SK-N-SH (cell line): ENCODE results near the gene CLMN. TPM values are rescaled to one million over a fixed set of nuclear protein-coding genes. Genes with fewer than 3 reads are reported as not detected.

Experiments used
- CTCF ChIA-PET: fragments of 300-600, 350-600 bp; formaldehyde crosslinking; extraction: SDS; loops from one replicate; lab custom pipeline; 2021; lab: Yijun Ruan, JAX
- POLR2A ChIA-PET: fragments of 350-600 bp; sonication (Branson Sonifier 250); formaldehyde crosslinking; extraction: SDS; loops from one replicate; lab custom pipeline; 2020; ENCODE audit warnings: antibody characterized with exemption, inconsistent platforms; lab: Yijun Ruan, JAX
- DNase-seq: peaks from one replicate; pipeline ENCODE4 v3.0.0; 2012
- H2AFZ ChIP-seq: fragments of 200-600 bp; sonication (generic); 2 replicates; pipeline ENCODE4 v1.8.1; 2016; ENCODE audit warnings: antibody characterized with exemption, mild to moderate bottlenecking, low read depth
- H3F3A ChIP-seq: fragments of 200-600 bp; sonication (generic); replicated peaks from 2 replicates; pipeline ENCODE3; 2016; ENCODE audit warnings: antibody characterized with exemption, mild to moderate bottlenecking; ENCODE audit not compliant: insufficient read depth
- H3K27ac ChIP-seq, 2 experiments: fragments of 200-500 bp in 1 of 2; fragments of 200-600 bp in 1 of 2; sonication (Bioruptor generic) in 1 of 2; sonication (generic), shearing (Covaris generic) in 1 of 2; 2 replicates each; pipeline versions ENCODE4 v1.5.1 to v1.6.1; 2014 to 2016; ENCODE audit warnings: low read depth in 2 of 2, inconsistent platforms in 1 of 2, low read length in 1 of 2, mild to moderate bottlenecking in 1 of 2, mixed read lengths in 1 of 2
- H3K27me3 ChIP-seq: fragments of 200-600 bp; sonication (generic), shearing (Covaris generic); 2 replicates; pipeline ENCODE4 v1.6.1; 2016; ENCODE audit warnings: mixed run types; ENCODE audit not compliant: insufficient read depth
- H3K36me3 ChIP-seq, 2 experiments: fragments of 200-500 bp in 1 of 2; fragments of 200-600 bp in 1 of 2; sonication (Bioruptor generic) in 1 of 2; sonication (generic) in 1 of 2; replicated peaks in 1 of 2; 2 replicates each; pipeline versions ENCODE3 to v1.5.1; 2014 to 2016; ENCODE audit warnings: low read length in 1 of 2, mild to moderate bottlenecking in 1 of 2; ENCODE audit not compliant: insufficient read depth in 2 of 2, control insufficient read depth in 1 of 2
- H3K4me1 ChIP-seq, 2 experiments: fragments of 200-500 bp in 1 of 2; fragments of 200-600 bp in 1 of 2; sonication (Bioruptor generic) in 1 of 2; sonication (generic), shearing (Covaris generic) in 1 of 2; 2 replicates each; pipeline versions ENCODE4 v1.5.1 to v1.6.1; 2014 to 2016; ENCODE audit warnings: low read depth in 1 of 2, low read length in 1 of 2, mixed run types in 1 of 2; ENCODE audit not compliant: insufficient read depth in 2 of 2, control insufficient read depth in 1 of 2
- H3K4me2 ChIP-seq: fragments of 200-600 bp; sonication (generic), shearing (Covaris generic); 2 replicates; pipeline ENCODE4 v1.6.1; 2017; ENCODE audit warnings: mixed run types
- H3K4me3 ChIP-seq, 2 experiments: fragments of 200-500 bp in 1 of 2; fragments of 200-600 bp in 1 of 2; sonication (Bioruptor generic) in 1 of 2; sonication (generic), shearing (Covaris generic) in 1 of 2; 2 replicates each; pipeline versions ENCODE4 v1.5.1 to v1.8.1; 2014 to 2016; ENCODE audit warnings: low read depth in 2 of 2, inconsistent platforms in 1 of 2, low read length in 1 of 2, mild to moderate bottlenecking in 1 of 2, mixed read lengths in 1 of 2, moderate library complexity in 1 of 2
- H3K79me2 ChIP-seq: fragments of 200-600 bp; sonication (generic); 2 replicates; pipeline ENCODE4 v1.8.1; 2017; ENCODE audit warnings: mild to moderate bottlenecking; ENCODE audit not compliant: insufficient read depth
- H3K9ac ChIP-seq: fragments of 200-600 bp; sonication (generic); 2 replicates; pipeline ENCODE4 v1.6.1; 2017; ENCODE audit warnings: mixed run types
- H3K9me2 ChIP-seq: fragments of 200-600 bp; sonication (generic); 2 replicates; pipeline ENCODE4 v1.6.1; 2017; ENCODE audit warnings: mixed run types
- H3K9me3 ChIP-seq: fragments of 200-600 bp; sonication (generic); 2 replicates; pipeline ENCODE4 v1.6.1; 2017; ENCODE audit warnings: mixed run types, mild to moderate bottlenecking, moderate library complexity
- H4K20me1 ChIP-seq: fragments of 200-600 bp; sonication (generic); 2 replicates; pipeline ENCODE4 v1.6.1; 2017; ENCODE audit warnings: mild to moderate bottlenecking, mixed run types; ENCODE audit not compliant: insufficient read depth
- ELF1 ChIP-seq: IDR thresholded peaks from 2 replicates; pipeline ENCODE4 v1.4.0; 2012
- EZH2phosphoT487 ChIP-seq: fragments of 200-600 bp; sonication (generic); IDR thresholded peaks from 2 replicates; pipeline ENCODE4 v1.6.1; 2017; ENCODE audit warnings: low read depth, mixed run types, mild to moderate bottlenecking, antibody characterized with exemption, moderate library complexity, borderline replicate concordance
- FOSL2 ChIP-seq: IDR thresholded peaks from 2 replicates; pipeline ENCODE4 v1.4.0; 2012; ENCODE audit warnings: low read depth, mild to moderate bottlenecking, moderate library complexity, borderline replicate concordance
- FOXJ3 ChIP-seq: sonication (generic); formaldehyde crosslinking; IDR thresholded peaks from 2 replicates; pipeline ENCODE4 v1.5.1; 2020; ENCODE audit warnings: mild to moderate bottlenecking, missing genetic modification reagents
- FOXM1 ChIP-seq: IDR thresholded peaks from 2 replicates; pipeline ENCODE4 v1.4.0; 2012; ENCODE audit warnings: low read depth, mild to moderate bottlenecking
- GATA2 ChIP-seq: sonication (generic); formaldehyde crosslinking; IDR thresholded peaks from 2 replicates; pipeline ENCODE4 v1.5.0; 2020; ENCODE audit warnings: mild to moderate bottlenecking, missing genetic modification reagents
- JUND ChIP-seq: IDR thresholded peaks from 2 replicates; pipeline ENCODE4 v1.4.0; 2012
- MAX ChIP-seq: IDR thresholded peaks from 2 replicates; pipeline ENCODE4 v1.4.0; 2012; ENCODE audit warnings: low read depth
- MXI1 ChIP-seq: IDR thresholded peaks from 2 replicates; pipeline ENCODE4 v1.6.1; 2012; ENCODE audit warnings: mild to moderate bottlenecking, low read depth, low read length, improper control_type of control experiment
- NRF1 ChIP-seq: IDR thresholded peaks from 2 replicates; pipeline ENCODE4 v1.6.1; 2012; ENCODE audit warnings: low read depth, mild to moderate bottlenecking, low read length
- RAD21 ChIP-seq: IDR thresholded peaks from 2 replicates; pipeline ENCODE4 v1.6.1; 2012; ENCODE audit warnings: mild to moderate bottlenecking, low read length
- RCOR1 ChIP-seq: fragments of 150-350 bp; IDR thresholded peaks from 2 replicates; pipeline ENCODE4 v1.6.1; 2017; ENCODE audit warnings: antibody characterized with exemption, low read length
- RXRA ChIP-seq: IDR thresholded peaks from 2 replicates; pipeline ENCODE4 v1.4.0; 2012; ENCODE audit warnings: low read depth, mild to moderate bottlenecking, borderline replicate concordance
- SIN3A ChIP-seq: IDR thresholded peaks from 2 replicates; pipeline ENCODE4 v1.6.1; 2012; ENCODE audit warnings: low read depth, mild to moderate bottlenecking, low read length, moderate library complexity, borderline replicate concordance
- TCF12 ChIP-seq: IDR thresholded peaks from 2 replicates; pipeline ENCODE4 v1.4.0; 2012
- WGBS: methylation state at CpG from one replicate; pipeline ENCODE4 v1.1.6; 2017; ENCODE audit warnings: low lambda C conversion rate; 5-methylcytosine and 5-hydroxymethylcytosine counted together
- polyA plus RNA-seq, 3 experiments: library from polyadenylated mRNA; depleted of rRNA; stranded (reverse); fragments of >200 nt; gene quantifications; 2 replicates each; pipeline ENCODE4 v1.2.3, GENCODE V29; 2012
- TF ChIP-seq, protein P1 (sequence below): IDR thresholded peaks from 2 replicates; pipeline ENCODE4 v1.4.0; 2012; ENCODE audit warnings: low read depth, borderline replicate concordance
- TF ChIP-seq, protein P2 (sequence below): fragments of 150-350 bp; IDR thresholded peaks from 2 replicates; pipeline ENCODE4 v1.6.1; 2017; ENCODE audit warnings: antibody characterized with exemption, low read length, low read depth, borderline replicate concordance

The CLMN gene
- polyA plus RNA-seq, 1 of the 3 experiments (the other 2 are of a cell fraction): 1.4 TPM

DNA sequence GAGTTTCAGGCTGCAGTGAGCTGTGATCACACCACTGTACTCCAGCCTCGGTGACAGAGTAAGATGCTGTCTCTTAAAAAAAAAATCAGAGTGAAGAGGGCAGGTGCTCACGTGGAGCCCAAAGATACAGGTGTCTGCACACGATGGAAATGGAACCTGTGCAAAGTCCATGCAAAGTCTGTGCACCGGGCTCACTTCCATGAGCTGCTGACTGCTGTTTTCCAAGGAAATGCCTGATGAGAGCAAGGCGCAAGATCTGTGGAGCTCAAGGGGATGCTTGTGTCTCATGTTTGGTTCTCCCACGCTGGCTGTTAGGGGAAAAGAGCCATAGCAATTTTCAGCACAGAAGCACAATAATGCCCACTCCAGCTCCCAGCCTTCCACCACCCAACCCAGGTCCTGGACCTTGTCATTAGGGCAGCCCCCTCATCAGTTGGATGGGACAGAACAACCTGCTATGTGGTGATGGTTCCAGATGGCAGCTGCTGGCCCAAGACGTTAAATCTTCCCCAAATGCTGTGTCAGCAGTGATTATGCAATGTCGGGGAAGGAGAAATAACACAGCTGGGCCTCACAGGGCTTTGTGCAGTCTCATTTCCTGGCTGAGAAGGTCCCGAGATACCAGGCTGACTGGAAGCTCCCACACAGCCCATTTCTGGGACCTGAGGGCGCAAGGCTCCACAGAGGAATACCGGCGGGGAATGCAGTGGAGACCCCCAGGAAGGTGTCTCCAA, 134.5 kb downstream of the CLMN start:
- no peaks in the 10 kb centered on the region for H3K36me3 ChIP-seq
- H3K9me2 ChIP-seq: no peaks in the 10 kb centered on the region
- H3F3A ChIP-seq: no peaks in the 10 kb centered on the region
- CTCF ChIA-PET: interaction anchor here (0.6 to 0.8 kb wide), 2 partner anchors 11 to 81 kb away, joined by 3 read pairs; no protein-coding TSS in a partner anchor
- no peak for TF ChIP-seq MAX
- no peak for TF ChIP-seq EZH2phosphoT487
- no peak for TF ChIP-seq FOXJ3 (CRISPR knock-in tag)
- TF ChIP-seq NRF1: no peak
- TF ChIP-seq FOSL2: no peak
- no peaks in the 10 kb centered on the region for H3K27me3 ChIP-seq
- no peak for DNase-seq
- H3K4me3 ChIP-seq: no peak overlapping the region
- POLR2A ChIA-PET: no interaction called here
- no peak overlapping the region for H3K4me2 ChIP-seq
- no peaks in the 10 kb centered on the region for H3K79me2 ChIP-seq
- H3K27ac ChIP-seq: no peak overlapping the region
- H3K9ac ChIP-seq: no peak overlapping the region
- H3K4me1 ChIP-seq: peaks cover 3 to 6% of the 10 kb centered on the region in 2 experiments; a peak in 2 of 4 replicates
- 91% methylated on average over 12 of the region's 12 CpGs for WGBS
- H4K20me1 ChIP-seq: no peaks in the 10 kb centered on the region
- no peaks in the 10 kb centered on the region for H3K9me3 ChIP-seq
- H2AFZ ChIP-seq: no peak overlapping the region

DNA sequence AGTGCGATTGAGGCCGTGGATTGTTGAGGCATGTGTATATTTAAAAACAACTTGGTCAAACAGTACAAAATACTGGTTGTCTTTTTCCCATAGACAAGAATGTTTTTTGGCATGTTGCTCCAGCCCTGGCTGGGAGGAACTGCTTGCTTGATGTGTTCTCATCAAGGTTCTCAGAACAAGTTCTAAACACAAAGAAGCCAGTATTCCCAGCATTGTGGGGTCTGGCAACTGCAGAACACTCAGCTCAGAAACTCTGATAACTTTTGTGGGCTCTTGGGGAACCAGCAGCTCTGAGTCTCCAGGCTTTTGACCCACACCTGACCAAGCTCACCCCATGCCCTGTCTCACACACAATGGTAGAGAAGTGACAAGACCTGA, 135.3 kb downstream of the CLMN start:
- POLR2A ChIA-PET: no interaction called here
- no peaks in the 10 kb centered on the region for H4K20me1 ChIP-seq
- CTCF ChIA-PET: interaction anchor here (0.6 to 1.1 kb wide), 2 partner anchors 11 to 81 kb away, joined by 3 to 4 read pairs; no protein-coding TSS in a partner anchor
- H3K4me2 ChIP-seq: no peak overlapping the region
- no peaks in the 10 kb centered on the region for H3K9me3 ChIP-seq
- H3K9me2 ChIP-seq: no peaks in the 10 kb centered on the region
- no peaks in the 10 kb centered on the region for H3K79me2 ChIP-seq
- 89% methylated on average over 2 of the region's 2 CpGs for WGBS
- H3K27ac ChIP-seq: no peak overlapping the region
- no peak for TF ChIP-seq ELF1
- TF ChIP-seq RAD21: no peak
- TF ChIP-seq, all 33 proteins: peak for 0
- Histone ChIP-seq H2AFZ (no peak overlapping the region), H3K4me3 (no peak overlapping the region), H3K36me3 (no peaks in the 10 kb centered on the region), H3K4me1 (0 out of 4 replicates have a peak, but pooled peaks cover 0 to 3% of the 10 kb centered on the region in 2 experiments), H3F3A (no peaks in the 10 kb centered on the region), H3K27me3 (no peaks in the 10 kb centered on the region), H3K9ac (no peak overlapping the region)
- no peak for DNase-seq

- no peaks in the 10 kb centered on the region for H3K9me3 ChIP-seq
- no peak overlapping the region for H2AFZ ChIP-seq
- ChIA-PET POLR2A (no interaction called here), CTCF (interaction anchor here (1.1 kb wide), 1 partner anchor 12 kb away, joined by 4 read pairs; no protein-coding TSS in a partner anchor)
- no peak overlapping the region for H3K4me2 ChIP-seq
- no peaks in the 10 kb centered on the region for H3K27me3 ChIP-seq
- no peaks in the 10 kb centered on the region for H3K9me2 ChIP-seq
- 77% methylated on average over 6 of the region's 6 CpGs for WGBS
- DNase-seq: no peak
- no peak overlapping the region for H3K9ac ChIP-seq
- no peak overlapping the region for H3K4me3 ChIP-seq
- no peak overlapping the region for H3K27ac ChIP-seq
- H3K79me2 ChIP-seq: no peaks in the 10 kb centered on the region
- no peaks in the 10 kb centered on the region for H3K36me3 ChIP-seq
- 0 out of 4 replicates have a peak, but pooled peaks cover 0 to 3% of the 10 kb centered on the region in 2 experiments for H3K4me1 ChIP-seq
- H4K20me1 ChIP-seq: no peaks in the 10 kb centered on the region
- H3F3A ChIP-seq: no peaks in the 10 kb centered on the region
- TF ChIP-seq FOXJ3 (CRISPR knock-in tag): no peak
- TF ChIP-seq, protein P1, sequence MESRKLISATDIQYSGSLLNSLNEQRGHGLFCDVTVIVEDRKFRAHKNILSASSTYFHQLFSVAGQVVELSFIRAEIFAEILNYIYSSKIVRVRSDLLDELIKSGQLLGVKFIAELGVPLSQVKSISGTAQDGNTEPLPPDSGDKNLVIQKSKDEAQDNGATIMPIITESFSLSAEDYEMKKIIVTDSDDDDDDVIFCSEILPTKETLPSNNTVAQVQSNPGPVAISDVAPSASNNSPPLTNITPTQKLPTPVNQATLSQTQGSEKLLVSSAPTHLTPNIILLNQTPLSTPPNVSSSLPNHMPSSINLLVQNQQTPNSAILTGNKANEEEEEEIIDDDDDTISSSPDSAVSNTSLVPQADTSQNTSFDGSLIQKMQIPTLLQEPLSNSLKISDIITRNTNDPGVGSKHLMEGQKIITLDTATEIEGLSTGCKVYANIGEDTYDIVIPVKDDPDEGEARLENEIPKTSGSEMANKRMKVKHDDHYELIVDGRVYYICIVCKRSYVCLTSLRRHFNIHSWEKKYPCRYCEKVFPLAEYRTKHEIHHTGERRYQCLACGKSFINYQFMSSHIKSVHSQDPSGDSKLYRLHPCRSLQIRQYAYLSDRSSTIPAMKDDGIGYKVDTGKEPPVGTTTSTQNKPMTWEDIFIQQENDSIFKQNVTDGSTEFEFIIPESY: no peak
- no peak for TF ChIP-seq JUND
- TF ChIP-seq MXI1: no peak
- no peak for TF ChIP-seq TCF12
- TF ChIP-seq RCOR1: no peak
- TF ChIP-seq NRF1: no peak
- TF ChIP-seq, protein P2, sequence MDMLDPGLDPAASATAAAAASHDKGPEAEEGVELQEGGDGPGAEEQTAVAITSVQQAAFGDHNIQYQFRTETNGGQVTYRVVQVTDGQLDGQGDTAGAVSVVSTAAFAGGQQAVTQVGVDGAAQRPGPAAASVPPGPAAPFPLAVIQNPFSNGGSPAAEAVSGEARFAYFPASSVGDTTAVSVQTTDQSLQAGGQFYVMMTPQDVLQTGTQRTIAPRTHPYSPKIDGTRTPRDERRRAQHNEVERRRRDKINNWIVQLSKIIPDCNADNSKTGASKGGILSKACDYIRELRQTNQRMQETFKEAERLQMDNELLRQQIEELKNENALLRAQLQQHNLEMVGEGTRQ: no peak
- no peak for TF ChIP-seq GATA2
- no peak for TF ChIP-seq FOXM1
- TF ChIP-seq EZH2phosphoT487: no peak
- no peak for TF ChIP-seq RXRA
- no peak for TF ChIP-seq SIN3A
Measured at GRCh38 chr14:95183532-95184412, 135.9 kb downstream of the CLMN start.
